Fibroblast of peridontal ligament (primary cell): ENCODE data around the gene MUC22.
"Not testable (repeated sequence)": the region's sequence is repeated elsewhere in the genome, so short reads cannot be mapped to it uniquely, and the experiment has no call there.

Experiments used
- DNase-seq: peaks from one replicate; pipeline ENCODE4 v3.0.0-alpha.2; 2010; ENCODE audit errors: extremely low read depth

Gene MUC22

GRCh38 chr6:31037169-31037568 is 26.9 kb downstream of the MUC22 start:
- no peak for DNase-seq

GRCh38 chr6:31037682-31038081 is 27.4 kb downstream of the MUC22 start:
- peak; percentile 80 for DNase-seq

GRCh38 chr6:31038559-31038958 is 28.3 kb downstream of the MUC22 start:
- DNase-seq: no peak

DNA sequence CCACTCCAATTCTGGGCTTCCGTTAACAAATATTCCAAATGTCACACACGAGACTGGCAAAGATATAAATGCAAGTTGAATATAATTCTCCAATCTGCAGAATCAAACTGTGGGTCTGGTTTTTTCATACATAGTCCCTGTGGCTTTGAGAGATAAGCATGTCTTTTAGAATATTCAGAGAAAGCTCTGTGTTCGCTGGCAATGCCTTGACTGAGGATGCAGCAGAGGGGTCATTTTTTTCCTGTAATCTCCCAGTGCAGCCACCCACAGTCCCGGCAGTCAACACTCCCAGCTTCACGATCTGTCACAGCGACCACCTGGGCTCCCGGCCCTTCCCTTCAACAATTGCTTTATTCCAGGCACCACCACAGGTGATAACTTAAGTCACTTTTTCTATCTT is 30.5 kb downstream of the MUC22 start:
- no peak for DNase-seq

DNA sequence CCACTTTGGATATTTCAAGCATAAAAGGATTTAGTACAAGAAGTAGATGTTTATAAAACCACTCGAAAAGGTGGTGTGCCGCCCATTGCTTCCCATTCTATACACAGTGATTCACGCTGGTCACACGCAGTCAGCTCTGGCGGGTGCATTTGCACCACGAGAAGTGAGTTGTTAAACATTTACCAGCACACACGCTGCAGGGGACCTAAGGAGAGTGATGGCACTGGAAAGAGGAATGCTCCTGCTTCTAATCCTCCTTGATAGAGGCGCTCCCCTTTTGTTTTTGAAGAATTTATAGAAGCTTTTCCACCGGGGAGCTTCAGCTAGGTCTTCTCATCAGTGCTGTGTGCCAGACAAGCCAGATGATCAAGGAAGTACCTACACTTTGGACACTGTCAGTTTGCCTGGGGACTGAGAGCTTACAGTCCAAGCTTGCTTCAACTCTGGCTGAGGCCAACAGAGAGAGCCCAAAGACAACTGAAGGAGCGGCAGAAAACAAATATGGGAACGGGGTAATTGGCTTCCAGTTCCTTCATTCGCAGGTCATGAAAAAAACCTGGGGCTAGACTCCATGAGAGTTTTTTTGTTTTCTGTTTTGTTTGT is 31.2 kb downstream of the MUC22 start:
- peak; percentile 31 for DNase-seq

GRCh38 chr6:31042806-31043205 is 32.5 kb downstream of the MUC22 start:
- peak; percentile 62 for DNase-seq

DNA sequence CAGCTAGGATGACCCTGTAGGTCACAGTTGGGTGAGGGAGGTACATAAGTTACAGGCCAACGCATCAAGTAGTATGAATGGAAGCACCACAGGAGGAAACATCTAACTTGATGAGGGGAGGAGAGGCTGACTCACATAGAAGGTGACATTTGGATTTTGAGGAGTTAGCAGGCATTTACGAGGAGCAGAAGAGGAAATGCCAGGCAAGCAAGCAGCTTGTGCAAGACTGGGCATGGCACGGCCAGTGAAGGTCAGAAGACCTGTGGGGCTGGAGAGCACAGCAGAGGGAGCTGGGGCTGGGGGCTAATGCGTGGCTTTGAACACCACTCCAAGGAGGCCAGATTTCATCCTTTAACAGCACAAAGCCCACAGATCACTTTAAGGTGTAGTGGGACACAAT is 37.8 kb downstream of the MUC22 start:
- DNase-seq: no peak

- peak; percentile 19 for DNase-seq
Observed at GRCh38 chr6:31049518-31049917, 39.2 kb downstream of the MUC22 start.

DNA sequence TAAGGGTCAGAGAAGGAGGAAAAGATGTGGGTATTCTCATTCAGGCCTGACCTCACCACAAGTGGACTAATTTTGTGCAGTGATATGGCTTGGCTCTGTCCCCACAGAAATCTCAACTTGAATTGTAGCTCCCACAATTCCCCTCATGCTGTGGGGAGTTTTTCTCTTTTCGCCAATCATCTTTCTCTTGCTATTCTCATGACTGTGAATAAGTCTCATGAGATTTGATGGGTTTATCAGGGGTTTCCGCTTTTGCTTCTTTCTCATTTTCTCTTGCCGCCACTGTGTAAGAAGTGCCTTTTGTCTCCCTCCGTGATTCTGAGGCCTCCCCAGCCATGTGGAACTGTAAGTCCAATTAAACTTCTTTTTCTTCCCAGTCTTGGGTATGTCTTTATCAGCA is 42.9 kb downstream of the MUC22 start:
- DNase-seq: not testable (repeated sequence)

- DNase-seq: no peak
Observed at GRCh38 chr6:31053873-31054272, 43.6 kb downstream of the MUC22 start.

- DNase-seq: no peak
Observed at GRCh38 chr6:31055441-31055840, 45.2 kb downstream of the MUC22 start.

DNA sequence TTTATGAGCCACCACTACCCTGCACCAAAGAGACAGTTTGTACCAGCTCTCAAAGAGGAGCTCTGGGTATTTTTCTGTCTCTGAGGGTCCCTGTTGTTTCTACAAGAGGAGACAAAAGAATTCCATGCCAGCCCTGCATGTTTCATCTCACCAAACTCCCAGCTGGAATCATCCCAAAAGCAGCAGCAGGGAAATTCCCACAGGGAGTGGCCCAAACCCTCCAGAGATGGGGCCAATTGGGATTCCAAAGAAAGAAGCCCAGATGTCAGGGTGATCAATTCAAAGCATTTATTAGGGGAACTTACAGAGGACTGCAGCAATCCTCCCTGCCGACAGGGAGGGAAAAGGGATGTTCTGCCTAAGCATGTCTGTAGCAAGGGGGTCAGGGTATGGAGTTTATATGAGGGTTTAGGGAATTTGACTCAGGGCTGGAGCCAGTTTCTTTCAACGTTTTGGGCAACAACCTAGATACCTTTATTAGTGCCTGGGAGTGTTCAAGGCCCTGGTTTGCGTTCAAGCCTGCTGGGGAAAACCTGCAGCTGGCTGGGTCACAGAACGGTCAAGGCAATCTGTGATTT is 47.2 kb downstream of the MUC22 start:
- no peak for DNase-seq

DNA sequence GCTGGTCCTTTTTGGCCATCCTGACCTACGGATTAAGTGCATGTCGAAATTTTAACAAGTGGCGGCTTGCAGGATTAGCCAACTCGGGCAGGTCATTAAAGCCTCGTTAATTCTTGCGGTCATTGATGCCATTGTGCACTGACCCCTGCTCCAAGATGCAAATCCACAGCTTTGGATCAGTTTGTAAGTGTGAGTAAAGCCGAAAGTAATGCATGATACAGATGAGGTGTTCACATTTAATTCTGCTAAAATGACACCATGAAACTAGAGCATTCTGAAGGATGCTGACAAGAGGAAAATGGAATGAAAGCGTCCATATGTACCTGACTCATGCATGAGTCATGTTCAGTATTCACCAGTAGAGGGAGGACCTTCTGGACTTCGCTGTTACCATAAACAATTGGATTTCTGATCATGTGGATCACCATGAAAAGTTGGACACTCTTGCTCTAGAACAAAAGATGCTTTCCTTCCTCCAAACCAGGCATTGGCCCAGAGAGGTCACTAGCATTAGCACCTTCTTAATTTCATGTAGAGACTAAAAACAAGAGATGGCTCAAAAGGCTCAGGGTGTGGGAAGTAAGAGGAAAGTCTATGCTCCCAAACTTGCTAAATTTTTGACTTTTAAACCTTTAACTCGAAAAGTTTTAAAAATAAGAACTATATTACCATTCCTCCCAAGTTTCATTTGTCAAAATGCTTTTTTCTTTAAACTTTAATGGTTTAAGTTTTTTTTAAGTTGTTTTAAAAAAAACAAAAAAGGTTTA is 48.0 kb downstream of the MUC22 start:
- peak; percentile 91 for DNase-seq

DNA sequence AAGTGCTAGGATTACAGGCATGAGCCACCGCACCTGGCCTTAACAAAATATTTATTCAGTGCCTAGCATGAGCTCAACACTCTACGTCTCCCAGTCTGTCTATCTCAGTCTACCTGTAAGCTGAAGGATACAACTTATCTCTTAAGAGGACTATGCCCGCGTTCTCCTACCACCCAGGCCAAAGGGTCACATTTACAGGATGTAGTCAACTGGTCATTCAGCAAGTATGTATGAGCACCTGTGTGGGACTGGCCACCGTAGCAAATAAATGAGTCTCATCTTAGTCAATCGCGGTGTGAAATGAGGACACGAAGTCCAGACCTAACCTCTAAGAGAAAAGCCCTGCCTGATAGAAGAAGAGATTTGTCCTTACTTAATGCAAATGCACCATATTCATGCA is 49.9 kb downstream of the MUC22 start:
- DNase-seq: no peak

- no peak for DNase-seq
Observed at GRCh38 chr6:31063906-31064435, 53.7 kb downstream of the MUC22 start.

GRCh38 chr6:31065556-31065955 is 55.3 kb downstream of the MUC22 start:
- DNase-seq: no peak

DNA sequence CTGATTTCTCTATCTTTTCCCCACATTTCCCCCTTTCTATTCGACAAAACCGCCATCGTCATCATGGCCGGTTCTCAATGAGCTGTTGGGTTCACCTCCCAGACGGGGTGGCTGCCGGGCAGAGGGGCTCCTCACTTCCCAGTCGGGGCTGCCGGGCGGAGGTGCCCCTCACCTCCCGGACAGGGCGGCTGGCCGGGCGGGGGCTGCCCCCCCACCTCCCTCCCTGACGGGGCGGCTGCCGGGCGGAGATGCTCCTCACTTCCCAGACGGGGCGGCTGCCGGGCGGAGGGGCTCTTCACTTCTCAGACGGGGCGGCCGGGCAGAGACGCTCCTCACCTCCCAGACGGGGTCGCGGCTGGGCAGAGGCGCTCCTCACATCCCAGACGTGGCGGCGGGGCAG is 56.8 kb downstream of the MUC22 start:
- DNase-seq: not testable (repeated sequence)

- DNase-seq: not testable (repeated sequence)
Observed at GRCh38 chr6:31067891-31068668, 57.8 kb downstream of the MUC22 start.

GRCh38 chr6:31068669-31069340 is 58.5 kb downstream of the MUC22 start:
- peak; percentile 86 for DNase-seq

DNA sequence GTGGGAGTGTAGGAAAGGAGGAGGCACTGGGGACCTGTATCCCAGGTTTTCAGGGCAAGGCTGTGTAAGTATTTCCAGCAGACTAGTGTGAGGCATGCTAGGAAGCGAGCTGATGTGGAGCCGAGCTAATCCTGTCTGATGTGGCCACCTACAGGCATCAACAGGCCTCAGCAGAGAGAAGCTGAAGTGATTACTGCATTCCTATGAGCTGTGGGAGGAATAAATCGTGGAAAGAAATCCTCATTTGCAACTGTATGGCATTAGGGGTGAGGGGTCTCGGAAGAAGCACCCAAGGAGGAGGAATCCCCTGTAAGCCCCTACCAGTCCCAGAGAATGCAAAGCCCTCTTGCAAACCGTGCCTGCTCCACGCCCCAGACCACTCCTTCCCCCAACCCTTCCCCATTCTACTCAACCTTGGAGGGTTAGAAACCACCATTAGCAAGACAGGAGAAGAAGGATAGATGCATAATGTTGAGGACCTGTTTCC is 60.5 kb downstream of the MUC22 start:
- DNase-seq: peak; percentile 87

DNA sequence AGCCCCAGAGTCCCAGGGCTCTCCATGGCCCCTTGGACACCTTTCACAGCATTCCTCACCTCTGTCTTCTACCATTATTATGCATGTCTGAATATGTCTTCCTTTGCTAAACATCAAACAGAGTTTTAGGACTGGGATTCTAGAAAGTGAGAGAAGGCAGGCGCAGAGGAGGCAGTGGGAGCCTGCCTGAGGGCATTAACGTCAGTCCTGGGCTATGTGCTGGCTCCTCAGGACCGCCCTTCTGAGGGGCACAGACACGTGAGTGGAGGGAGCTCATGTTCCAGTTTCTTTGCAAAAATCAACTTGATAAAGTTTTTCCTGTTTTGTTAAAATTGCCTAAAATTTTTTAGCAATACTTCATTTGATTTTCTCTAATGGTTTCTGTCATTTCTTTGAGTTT is 64.1 kb downstream of the MUC22 start:
- no peak for DNase-seq
